Pons (tissue), 1 donor: Measurements from ENCODE around the gene COX6B1.
"Not testable (repeated sequence)": the region's sequence is repeated elsewhere in the genome, so short reads cannot be mapped to it uniquely, and the experiment has no call there.

Experiments
- DNase-seq: peaks from one replicate; pipeline ENCODE4 v3.0.0-alpha.2; 2016; ENCODE audit warnings: low spot score

The COX6B1 gene, protein sequence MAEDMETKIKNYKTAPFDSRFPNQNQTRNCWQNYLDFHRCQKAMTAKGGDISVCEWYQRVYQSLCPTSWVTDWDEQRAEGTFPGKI

GRCh38 chr19:35648017-35648961 lies at the start of gene COX6B1:
Gene COX6B1 (plus strand): TSS chr19:35648323. CDS start chr19:35651244, 2,921 bp downstream.
- DNase-seq = peak; percentile 99

DNA sequence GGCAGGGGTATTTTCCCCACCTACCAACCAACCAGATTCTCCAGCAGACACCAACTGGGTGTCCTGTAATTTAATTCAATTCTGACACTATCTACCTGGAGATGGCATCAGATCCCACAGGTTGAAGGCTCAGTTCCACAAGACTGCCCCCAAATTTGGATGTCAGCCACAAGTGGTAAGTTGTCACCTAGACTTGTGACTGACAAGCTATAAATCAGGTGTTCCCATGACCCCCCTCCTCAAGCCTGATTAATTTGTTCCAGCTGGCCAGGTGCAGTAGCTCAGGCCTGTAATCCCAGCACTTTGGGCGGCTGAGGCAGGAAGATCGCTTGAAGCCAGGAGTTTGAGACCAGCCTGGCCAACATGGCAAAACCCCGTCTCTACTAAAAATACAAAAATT lies 46.2 kb upstream of the COX6B1 start:
- DNase-seq = no peak

DNA sequence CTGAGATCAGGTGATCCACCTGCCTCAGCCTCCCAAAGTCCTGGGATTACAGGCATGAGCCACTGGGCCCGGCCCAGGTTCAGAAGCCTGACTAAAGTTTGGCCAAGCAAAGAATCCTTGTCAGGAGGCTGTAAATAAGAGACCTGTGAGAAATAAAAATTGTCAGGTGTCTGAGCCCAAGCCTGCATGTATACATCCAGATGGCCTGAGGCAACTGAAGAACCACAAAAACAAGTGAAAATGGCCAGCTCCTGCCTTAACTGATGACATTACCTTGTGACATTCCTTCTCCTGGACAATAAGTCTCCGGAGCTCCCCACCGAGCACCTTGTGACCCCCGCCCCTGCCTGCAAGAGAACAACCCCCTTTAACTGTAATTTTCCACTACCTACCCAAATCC lies 43.7 kb upstream of the COX6B1 start:
- DNase-seq = not testable (repeated sequence)

DNA sequence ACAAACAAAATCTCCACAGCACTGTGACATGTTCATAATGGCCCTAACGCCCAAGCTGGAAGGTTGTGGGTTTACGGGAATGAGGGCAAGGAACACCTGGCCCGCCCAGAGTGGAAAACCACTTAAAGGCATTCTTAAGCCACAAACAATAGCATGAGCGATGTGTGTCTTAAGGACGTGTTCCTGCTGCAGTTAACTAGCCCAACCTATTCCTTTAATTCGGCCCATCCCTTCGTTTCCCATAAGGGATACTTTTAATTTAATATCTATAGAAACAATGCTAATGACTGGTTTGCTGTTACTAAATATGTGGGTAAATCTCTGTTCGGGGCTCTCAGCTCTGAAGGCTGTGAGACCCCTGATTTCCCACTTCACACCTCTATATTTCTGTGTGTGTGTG lies 41.0 kb upstream of the COX6B1 start:
- DNase-seq = not testable (repeated sequence)

- DNase-seq = no peak
These were observed 40.5 kb upstream of the COX6B1 start for GRCh38 chr19:35607661-35608060.

- DNase-seq = no peak
These were observed 39.9 kb upstream of the COX6B1 start for GRCh38 chr19:35608251-35608650.

DNA sequence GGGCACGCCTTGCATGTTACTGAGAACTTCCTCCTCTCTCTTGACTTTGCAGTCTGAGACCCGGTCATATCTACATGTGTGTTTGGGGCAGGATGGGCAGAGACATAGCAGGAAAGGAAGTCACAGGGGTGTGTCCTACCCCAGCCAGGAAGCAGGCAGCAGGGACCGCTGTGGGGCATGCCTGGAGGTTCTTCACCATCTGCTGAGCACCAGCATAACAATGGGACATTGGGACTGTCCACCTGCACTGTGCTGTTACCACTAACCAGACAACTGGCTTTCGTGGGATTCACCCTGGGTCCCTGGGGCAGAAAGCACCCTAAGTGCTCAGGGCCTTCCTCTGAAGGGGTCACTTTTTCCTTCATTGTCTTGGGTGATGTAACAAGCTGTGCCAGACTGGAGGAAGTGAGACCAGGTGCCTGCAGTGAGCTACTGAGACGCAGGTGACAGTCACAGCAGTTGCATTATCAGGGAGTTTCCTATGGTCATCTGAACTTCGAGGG lies 38.2 kb upstream of the COX6B1 start:
- DNase-seq = no peak

GRCh38 chr19:35612224-35612558 lies 35.9 kb upstream of the COX6B1 start:
- DNase-seq = peak; percentile 8

DNA sequence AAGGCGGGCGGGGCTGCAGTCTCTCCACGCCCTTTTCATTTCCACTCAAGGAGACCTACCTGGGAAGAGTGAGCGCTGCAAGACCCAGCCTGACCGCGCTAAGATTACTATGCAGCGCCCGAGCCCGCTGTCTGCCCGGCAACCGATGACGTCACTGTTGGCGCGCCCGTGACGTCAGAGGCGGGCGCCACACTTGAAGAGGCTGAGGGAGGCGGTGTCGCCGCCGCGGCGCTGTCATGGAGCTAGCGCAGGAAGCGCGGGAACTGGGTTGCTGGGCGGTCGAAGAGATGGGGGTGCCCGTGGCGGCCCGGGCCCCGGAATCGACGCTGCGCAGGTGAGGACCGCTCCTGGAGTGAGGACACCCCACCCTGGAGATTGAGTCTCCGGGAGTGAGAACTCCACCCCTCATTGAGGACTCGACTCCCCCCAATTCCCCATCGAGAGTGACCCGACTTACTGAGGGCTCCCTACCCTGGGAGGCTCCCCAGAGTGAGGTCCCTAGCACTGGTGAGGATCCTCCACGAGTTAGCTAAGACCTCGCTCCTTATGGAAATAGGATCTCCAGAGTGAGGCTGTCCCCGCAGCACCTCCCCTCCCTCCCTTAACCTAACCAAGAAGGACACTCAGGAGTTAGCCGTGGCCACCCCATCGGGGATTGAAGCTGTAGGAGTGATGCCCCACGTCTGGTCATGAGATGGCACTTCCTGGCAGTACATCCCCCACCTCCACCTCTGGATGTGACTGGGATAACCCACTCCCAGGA lies 35.4 kb upstream of the COX6B1 start, which contains the start of gene HAUS5:
Gene HAUS5, plus strand, starts transcription at position 177 of the 763 bp plus-strand sequence. Its CDS starts 60 bp downstream, at position 237.
- peak; percentile 84 for DNase-seq

DNA sequence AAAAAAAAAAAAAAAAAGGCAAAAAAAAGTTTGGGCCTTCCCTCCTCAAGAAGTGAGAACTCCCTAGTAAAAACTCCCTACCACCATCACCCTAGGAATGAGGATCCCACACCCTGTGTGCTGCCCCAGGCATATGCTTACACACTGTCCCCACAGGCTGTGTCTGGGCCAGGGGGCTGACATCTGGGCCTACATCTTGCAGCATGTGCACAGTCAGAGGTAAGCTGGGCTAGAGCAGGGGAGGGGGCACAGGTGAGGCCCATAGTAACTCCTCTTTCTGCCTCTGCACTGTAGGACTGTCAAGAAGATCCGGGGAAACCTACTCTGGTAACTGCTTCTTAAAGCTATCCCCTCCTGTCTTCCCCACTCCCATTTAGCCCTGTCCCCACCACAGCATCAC lies 34.5 kb upstream of the COX6B1 start:
- DNase-seq = no peak

DNA sequence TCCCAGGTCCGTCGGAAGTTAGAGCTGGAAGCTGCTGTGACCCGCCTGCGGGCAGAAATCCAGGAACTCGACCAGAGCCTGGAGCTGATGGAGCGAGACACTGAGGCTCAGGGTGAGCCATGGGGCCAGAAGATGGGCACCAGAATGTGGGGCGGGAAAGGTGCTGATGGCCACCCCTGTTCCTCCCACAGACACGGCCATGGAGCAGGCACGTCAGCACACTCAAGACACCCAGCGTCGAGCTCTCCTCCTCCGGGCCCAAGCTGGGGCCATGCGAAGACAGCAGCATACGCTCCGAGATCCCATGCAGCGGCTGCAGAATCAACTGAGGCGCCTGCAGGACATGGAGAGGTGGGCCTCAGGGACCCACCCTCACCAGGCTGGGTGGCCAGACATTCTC lies 33.1 kb upstream of the COX6B1 start:
- no peak for DNase-seq

- no peak for DNase-seq
These were observed 29.3 kb upstream of the COX6B1 start for GRCh38 chr19:35618857-35619256.

DNA sequence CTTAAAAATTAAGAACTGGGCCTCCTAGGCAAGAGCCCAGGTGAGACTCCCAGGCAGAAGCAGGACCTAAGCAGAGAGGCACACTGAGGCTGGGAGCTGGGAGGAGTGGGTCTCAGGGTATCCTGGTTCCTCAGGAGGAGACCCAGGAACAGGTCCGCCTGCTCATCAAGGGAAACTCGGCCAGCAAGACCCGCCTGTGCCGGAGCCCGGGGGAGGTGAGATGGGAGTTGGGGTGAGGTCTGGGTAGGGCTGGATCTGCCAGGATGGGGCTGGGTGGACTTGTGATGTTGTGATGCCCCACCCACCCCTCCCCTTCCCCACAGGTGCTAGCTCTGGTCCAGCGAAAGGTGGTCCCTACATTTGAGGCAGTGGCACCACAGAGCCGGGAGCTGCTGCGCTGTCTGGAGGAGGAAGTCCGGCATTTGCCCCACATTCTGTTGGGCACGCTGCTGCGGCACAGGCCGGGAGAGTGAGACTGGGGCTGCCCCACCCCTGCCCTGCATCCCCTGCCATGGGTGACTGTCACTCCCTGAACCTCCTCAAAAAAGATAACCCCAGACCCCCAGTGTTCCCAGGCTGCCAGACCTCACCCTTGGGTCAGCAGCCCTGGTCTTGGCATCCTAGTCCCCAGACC lies 28.7 kb upstream of the COX6B1 start:
- no peak for DNase-seq

- no peak for DNase-seq
These were observed 28.1 kb upstream of the COX6B1 start for GRCh38 chr19:35620001-35620400.

GRCh38 chr19:35621708-35622107 lies 26.4 kb upstream of the COX6B1 start:
- DNase-seq = no peak

- no peak for DNase-seq
These were observed 25.4 kb upstream of the COX6B1 start for GRCh38 chr19:35622750-35623149.

DNA sequence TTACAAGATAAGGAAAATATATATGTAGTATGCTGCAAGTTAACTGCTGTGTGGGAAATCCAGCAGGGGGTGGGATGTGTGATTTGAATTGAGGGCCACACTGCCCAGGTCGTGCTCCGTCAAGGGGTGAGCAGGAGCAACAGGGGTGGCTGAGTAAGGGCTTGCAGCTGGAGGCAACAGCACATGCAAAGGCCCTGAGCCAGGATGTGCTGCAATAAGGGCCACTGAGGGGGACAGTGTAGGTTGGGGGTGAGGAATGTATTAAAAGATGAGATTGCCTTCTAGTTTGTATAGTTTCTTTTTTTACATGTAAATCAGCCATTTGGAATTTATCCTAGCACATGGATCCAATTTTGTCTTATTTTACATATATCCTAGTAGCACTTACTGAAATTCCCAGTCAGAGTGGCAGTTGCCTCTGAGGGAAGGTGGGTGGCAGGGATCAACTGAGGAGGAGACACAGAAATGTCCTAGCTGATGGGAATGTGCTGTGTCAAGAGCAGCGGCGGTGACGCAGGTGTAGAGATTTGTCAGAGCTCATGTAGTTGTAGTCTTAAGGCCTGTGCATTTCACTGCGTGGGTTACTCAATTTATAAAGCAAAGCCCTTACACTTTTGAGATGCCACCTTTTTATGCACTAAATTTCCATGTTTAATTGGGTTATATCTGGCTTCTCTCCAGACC lies 24.7 kb upstream of the COX6B1 start:
- no peak for DNase-seq

- DNase-seq = no peak
These were observed 19.9 kb upstream of the COX6B1 start for GRCh38 chr19:35628264-35628564.

DNA sequence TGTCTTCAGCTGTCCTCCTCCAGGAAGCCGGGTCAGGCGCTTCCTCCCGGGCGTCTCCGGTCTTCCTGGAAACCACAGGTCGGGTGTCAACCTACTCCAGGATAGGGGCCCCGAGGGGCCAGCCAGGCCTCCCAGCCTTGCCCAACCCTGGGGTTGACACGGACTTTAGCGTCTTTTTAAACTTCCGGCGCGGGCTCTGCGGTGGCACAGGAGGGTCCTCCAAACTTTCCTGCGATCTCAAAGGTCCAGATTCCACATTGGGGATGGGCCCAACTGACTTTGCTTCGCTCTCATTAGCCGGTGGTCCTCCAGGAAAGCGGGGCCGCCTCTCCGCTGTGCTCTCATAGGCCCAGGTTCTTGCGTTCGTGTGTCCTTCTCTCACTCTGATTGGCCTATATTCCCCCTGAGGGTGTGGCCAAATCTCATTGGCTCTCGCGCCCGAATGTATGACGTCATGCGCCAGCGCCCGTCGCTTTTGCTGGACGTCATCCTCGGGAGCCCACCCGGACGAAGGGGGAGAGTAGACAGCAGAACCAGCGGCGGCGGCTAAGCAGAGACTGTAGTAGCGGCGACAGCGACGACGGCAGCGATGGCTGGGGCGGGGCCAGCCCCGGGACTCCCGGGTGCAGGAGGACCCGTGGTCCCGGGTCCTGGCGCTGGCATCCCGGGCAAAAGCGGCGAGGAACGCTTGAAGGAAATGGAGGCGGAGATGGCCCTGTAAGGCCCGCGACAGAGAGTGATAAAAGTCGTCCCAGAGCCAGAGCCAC lies 19.4 kb upstream of the COX6B1 start, which contains the start of gene RBM42:
Gene RBM42, plus strand, starts transcription at position 472 of the 767 bp plus-strand sequence. Its CDS starts 118 bp downstream, at position 590.
- DNase-seq = peak; percentile 98

DNA sequence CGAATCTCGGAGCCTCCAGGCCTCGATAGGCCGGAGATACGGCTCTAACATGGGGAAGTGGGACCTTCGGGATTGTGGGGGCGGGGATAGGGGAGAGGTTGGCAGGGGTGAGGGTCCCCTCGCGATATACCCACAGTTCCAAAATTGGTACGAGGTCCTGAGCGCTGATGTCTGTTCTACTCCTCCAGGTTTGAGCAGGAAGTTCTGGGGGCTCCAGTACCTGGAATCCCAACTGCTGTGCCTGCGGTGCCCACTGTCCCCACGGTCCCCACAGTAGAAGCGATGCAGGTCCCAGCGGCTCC lies 18.8 kb upstream of the COX6B1 start:
- DNase-seq = no peak
